Neutrophil (primary cell): ENCODE data around the gene MGAT3.

Experiments used
- H3K27ac ChIP-seq: fragments of 200-600 bp; sonication (generic); 2 replicates; pipeline ENCODE4 v1.5.1; 2016; ENCODE audit warnings: mild to moderate bottlenecking, moderate library complexity
- H3K27me3 ChIP-seq: fragments of 200-600 bp; sonication (generic); 2 replicates; pipeline ENCODE4 v1.6.0; 2016; ENCODE audit warnings: mild to moderate bottlenecking
- H3K36me3 ChIP-seq: fragments of 200-600 bp; sonication (generic); 2 replicates; pipeline ENCODE4 v1.5.1; 2017
- H3K4me1 ChIP-seq, 2 experiments: fragments of 200-600 bp in 1 of 2; sonication (generic) in 1 of 2; 1 replicate in 1 of 2; 2 replicates in 1 of 2; pipeline versions ENCODE4 v1.5.1 to v1.6.1; 2013 to 2016; ENCODE audit warnings: low read depth in 1 of 2, low read length in 1 of 2, mild to moderate bottlenecking in 1 of 2, moderate library complexity in 1 of 2; ENCODE audit not compliant: control insufficient read depth in 1 of 2, insufficient read depth in 1 of 2
- H3K4me3 ChIP-seq, 2 experiments: fragments of 200-600 bp in 1 of 2; sonication (generic) in 1 of 2; 1 replicate in 1 of 2; 2 replicates in 1 of 2; pipeline ENCODE4 v1.5.1; 2013 to 2016; ENCODE audit warnings: low read depth in 1 of 2, low read length in 1 of 2, mild to moderate bottlenecking in 1 of 2, moderate library complexity in 1 of 2
- H3K9me3 ChIP-seq: fragments of 200-600 bp; sonication (generic); 2 replicates; pipeline ENCODE4 v1.5.1; 2016
- TF ChIP-seq, protein P1 (sequence below): fragments of 200-600 bp; sonication (generic); IDR thresholded peaks from 2 replicates; pipeline ENCODE4 v1.5.1; 2016; ENCODE audit warnings: antibody characterized with exemption

MGAT3 gene

DNA sequence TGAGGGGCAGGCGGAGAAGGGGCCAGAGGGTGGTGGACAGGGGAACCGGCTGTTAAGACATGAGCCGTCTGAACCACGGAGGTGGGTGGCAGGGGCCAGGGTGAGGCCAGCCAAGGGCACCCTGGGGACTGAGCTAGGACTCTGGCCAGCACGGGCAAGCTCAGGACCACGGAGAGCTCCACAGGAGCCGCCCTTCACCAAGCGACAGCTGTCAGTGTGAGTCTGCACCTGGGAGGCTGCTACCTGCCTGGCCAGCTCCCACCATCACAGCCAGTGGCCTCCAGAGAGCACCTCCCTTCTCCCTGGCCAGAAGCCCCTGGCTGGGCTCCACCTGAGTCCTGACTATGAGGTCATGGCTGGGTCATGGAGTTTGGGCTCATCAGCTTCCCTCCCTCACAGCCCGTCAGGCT lies 21.6 kb downstream of the MGAT3 start:
- Histone ChIP-seq H3K27ac (no peak overlapping the region), H3K36me3 (no peaks in the 10 kb centered on the region), H3K27me3 (no peaks in the 10 kb centered on the region), H3K4me3 (no peak overlapping the region), H3K9me3 (no peaks in the 10 kb centered on the region), H3K4me1 (no peaks in the 10 kb centered on the region)
- TF ChIP-seq, protein P1, sequence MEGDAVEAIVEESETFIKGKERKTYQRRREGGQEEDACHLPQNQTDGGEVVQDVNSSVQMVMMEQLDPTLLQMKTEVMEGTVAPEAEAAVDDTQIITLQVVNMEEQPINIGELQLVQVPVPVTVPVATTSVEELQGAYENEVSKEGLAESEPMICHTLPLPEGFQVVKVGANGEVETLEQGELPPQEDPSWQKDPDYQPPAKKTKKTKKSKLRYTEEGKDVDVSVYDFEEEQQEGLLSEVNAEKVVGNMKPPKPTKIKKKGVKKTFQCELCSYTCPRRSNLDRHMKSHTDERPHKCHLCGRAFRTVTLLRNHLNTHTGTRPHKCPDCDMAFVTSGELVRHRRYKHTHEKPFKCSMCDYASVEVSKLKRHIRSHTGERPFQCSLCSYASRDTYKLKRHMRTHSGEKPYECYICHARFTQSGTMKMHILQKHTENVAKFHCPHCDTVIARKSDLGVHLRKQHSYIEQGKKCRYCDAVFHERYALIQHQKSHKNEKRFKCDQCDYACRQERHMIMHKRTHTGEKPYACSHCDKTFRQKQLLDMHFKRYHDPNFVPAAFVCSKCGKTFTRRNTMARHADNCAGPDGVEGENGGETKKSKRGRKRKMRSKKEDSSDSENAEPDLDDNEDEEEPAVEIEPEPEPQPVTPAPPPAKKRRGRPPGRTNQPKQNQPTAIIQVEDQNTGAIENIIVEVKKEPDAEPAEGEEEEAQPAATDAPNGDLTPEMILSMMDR: no peak

DNA sequence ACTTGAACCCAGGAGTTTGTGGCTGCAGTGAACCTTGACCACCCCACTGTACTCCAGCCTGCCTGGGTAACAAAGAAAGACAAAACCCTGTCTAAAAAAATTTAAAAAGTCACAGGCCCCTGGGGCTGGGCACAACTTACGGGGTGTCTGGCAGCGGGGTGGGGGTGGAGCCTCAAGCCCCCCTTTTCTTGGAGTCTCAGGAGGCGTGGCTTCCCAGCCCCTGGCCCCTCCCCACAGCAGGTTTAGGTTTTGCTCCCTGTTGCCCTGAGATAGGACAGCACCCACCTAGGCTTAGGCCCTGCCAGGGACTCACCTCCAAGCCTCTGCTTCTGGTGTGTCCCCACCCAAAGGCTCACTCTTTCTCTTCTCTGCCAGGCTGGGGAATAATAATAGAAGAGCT lies 22.4 kb downstream of the MGAT3 start:
- H3K4me3 ChIP-seq: no peak overlapping the region
- no peaks in the 10 kb centered on the region for H3K36me3 ChIP-seq
- no peaks in the 10 kb centered on the region for H3K9me3 ChIP-seq
- H3K4me1 ChIP-seq: no peaks in the 10 kb centered on the region
- H3K27me3 ChIP-seq: no peaks in the 10 kb centered on the region
- TF ChIP-seq, protein P1: no peak
- H3K27ac ChIP-seq: no peak overlapping the region

DNA sequence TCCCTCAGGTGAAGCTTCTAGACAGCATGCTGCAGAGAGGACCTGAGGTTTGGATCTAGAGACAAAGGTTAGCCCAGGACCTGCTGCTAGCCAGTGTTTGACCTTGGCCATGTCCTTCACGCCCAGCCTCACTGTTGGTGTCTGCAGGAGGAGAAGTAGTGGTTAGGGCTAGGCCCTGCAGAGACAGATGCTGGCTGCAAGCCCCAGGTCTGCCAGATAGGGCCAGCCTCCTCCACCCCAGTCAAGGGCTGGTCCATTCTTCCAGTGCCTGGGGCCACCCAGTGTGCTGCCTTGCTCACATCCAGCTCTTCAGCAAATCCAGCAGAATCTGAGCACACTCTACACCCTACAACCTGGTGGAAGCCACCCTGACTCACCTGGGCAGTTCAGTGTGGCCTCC lies 23.7 kb downstream of the MGAT3 start:
- TF ChIP-seq, protein P1: no peak
- H3K27me3 ChIP-seq: no peaks in the 10 kb centered on the region

DNA sequence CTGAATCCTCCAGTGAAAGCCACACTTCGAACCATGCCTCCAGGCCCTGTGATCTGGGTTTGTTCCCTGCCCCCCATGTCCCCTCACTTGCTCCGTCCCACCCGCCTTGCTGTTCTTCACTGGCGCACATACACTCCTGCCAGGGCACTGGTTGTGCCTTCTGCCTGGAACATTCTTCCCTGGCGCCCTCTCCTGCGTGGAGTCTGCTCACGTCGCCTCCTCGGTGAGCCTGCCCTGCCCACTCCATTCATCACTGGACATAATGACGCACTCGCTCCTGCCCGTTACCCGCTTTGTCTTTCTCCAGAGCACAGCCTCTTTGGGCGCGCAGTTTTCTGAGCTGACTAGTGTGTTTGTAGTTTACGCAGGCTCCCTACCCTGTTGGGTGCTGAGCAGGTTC lies 24.2 kb downstream of the MGAT3 start:
- Histone ChIP-seq H3K4me1 (no peaks in the 10 kb centered on the region), H3K27me3 (no peaks in the 10 kb centered on the region), H3K4me3 (no peak overlapping the region), H3K36me3 (no peaks in the 10 kb centered on the region), H3K27ac (no peak overlapping the region), H3K9me3 (no peaks in the 10 kb centered on the region)
- TF ChIP-seq, protein P1: no peak

More for the DNA sequence above, 23.7 kb downstream of the MGAT3 start:
- Histone ChIP-seq H3K36me3 (no peaks in the 10 kb centered on the region), H3K4me1 (no peaks in the 10 kb centered on the region), H3K4me3 (no peak overlapping the region), H3K9me3 (no peaks in the 10 kb centered on the region), H3K27ac (no peak overlapping the region)

DNA sequence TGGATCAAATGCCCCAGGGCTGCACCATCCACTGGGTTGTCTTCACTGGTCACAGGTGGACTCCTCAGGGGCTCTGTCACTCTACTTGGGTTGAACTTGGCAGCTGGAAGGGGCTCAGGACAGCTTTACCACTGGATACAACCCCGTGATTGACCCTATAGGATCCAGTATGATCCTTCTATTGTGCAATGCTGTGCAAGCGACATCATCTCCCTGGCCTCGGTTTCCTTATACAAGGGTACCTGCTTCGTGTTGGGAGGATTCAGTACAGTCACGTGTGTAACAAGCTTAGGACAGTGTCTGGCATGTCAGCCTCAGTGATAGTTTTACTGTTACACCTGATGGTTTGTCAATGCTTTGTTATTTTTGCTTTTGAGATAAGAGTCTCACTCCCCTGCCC lies 24.8 kb downstream of the MGAT3 start:
- H3K4me3 ChIP-seq: no peak overlapping the region

More for the DNA sequence above, 24.8 kb downstream of the MGAT3 start:
- TF ChIP-seq, protein P1: no peak
- Histone ChIP-seq H3K36me3 (no peaks in the 10 kb centered on the region), H3K4me1 (no peaks in the 10 kb centered on the region), H3K9me3 (no peaks in the 10 kb centered on the region), H3K27me3 (no peaks in the 10 kb centered on the region), H3K27ac (no peak overlapping the region)
